B cell (primary cell): Measurements from ENCODE around the gene LRRC15.

Experiments
- EZH2 ChIP-seq: IDR thresholded peaks from 2 replicates; pipeline ENCODE4 v1.6.1; 2012; ENCODE audit warnings: borderline replicate concordance, low read depth, mild to moderate bottlenecking, moderate library complexity, low read length; ENCODE audit not compliant: insufficient read depth, poor library complexity, severe bottlenecking
- TF ChIP-seq, protein P1 (sequence below): fragments of 200-600 bp; IDR thresholded peaks from one replicate; pipeline ENCODE4 v1.8.0; 2022; ENCODE audit warnings: antibody characterized with exemption, mild to moderate bottlenecking

- TF ChIP-seq, protein P1, sequence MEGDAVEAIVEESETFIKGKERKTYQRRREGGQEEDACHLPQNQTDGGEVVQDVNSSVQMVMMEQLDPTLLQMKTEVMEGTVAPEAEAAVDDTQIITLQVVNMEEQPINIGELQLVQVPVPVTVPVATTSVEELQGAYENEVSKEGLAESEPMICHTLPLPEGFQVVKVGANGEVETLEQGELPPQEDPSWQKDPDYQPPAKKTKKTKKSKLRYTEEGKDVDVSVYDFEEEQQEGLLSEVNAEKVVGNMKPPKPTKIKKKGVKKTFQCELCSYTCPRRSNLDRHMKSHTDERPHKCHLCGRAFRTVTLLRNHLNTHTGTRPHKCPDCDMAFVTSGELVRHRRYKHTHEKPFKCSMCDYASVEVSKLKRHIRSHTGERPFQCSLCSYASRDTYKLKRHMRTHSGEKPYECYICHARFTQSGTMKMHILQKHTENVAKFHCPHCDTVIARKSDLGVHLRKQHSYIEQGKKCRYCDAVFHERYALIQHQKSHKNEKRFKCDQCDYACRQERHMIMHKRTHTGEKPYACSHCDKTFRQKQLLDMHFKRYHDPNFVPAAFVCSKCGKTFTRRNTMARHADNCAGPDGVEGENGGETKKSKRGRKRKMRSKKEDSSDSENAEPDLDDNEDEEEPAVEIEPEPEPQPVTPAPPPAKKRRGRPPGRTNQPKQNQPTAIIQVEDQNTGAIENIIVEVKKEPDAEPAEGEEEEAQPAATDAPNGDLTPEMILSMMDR, result no peak
- TF ChIP-seq EZH2, result no peak
Observed at GRCh38 chr3:194401346-194401745, 31.8 kb upstream of the LRRC15 start.
